ENCODE measurements around the gene IRF7. TPM values are rescaled to one million over a fixed set of nuclear protein-coding genes. Genes with fewer than 3 reads are reported as not detected.
A peak's percentile ranks its signal among the peaks of the same experiment; 100 is the strongest.

IRF7 gene
- polyA plus RNA-seq, 2 of the 4 experiments (the other 2 are of a cell fraction): 2.0 to 3.1 TPM

DNA sequence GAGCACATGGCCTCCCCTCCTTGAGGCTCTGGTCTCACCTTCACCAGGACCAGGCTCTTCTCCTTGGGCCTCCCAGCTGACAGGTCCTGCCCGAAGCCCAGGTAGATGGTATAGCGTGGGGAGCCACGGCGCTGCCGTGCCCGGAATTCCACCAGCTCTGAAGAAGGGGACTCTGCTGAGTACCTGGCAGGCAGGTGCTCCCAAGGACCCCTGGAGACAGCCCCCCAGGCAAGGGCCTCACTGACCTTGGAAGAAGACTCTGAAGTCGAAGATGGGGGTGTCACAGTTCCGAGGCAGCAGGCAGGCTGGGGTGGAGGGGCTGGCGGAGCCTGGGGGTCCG lies 2.8 kb downstream of the IRF7 start:
- DNase-seq (ENCODE audit: low read depth in 1 of 2, low spot score in 1 of 2): no peak
- no peak overlapping the region for H3K4me2 ChIP-seq
- H3K9me3 ChIP-seq: no peaks in the 10 kb centered on the region
- ChIA-PET CTCF (interaction anchor here (0.7 to 1.5 kb wide), 5 partner anchors 10 to 111 kb away, joined by 3 to 5 read pairs (median 3); no protein-coding TSS in a partner anchor), POLR2A (interaction anchor here (1.0 to 1.5 kb wide), 2 partner anchors 37 kb away, joined by 4 to 5 read pairs; partner anchors contain the start of gene PHRF1)
- no peak for FAIRE-seq
- H3K4me1 ChIP-seq: peaks cover 13% of the 10 kb centered on the region; the same call in 2 of the 3 replicates
- no peak for ATAC-seq
- no peak overlapping the region for H3K27ac ChIP-seq
- no peak overlapping the region for H3K4me3 ChIP-seq
- TF ChIP-seq FOXS1 (CRISPR knock-in tag; IDR thresholded peaks at IDR 0.05): no peak
- no peak for TF ChIP-seq ZC3H11A (IDR thresholded peaks at IDR 0.05)
- no peak for TF ChIP-seq FOSB (CRISPR knock-in tag; IDR thresholded peaks at IDR 0.05)
- TF ChIP-seq, protein P1, sequence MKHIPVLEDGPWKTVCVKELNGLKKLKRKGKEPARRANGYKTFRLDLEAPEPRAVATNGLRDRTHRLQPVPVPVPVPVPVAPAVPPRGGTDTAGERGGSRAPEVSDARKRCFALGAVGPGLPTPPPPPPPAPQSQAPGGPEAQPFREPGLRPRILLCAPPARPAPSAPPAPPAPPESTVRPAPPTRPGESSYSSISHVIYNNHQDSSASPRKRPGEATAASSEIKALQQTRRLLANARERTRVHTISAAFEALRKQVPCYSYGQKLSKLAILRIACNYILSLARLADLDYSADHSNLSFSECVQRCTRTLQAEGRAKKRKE (CRISPR knock-in tag; IDR thresholded peaks at IDR 0.05; ENCODE audit: low read depth): no peak
- TF ChIP-seq, protein P2, sequence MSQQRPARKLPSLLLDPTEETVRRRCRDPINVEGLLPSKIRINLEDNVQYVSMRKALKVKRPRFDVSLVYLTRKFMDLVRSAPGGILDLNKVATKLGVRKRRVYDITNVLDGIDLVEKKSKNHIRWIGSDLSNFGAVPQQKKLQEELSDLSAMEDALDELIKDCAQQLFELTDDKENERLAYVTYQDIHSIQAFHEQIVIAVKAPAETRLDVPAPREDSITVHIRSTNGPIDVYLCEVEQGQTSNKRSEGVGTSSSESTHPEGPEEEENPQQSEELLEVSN (IDR thresholded peaks at IDR 0.05; ENCODE audit: borderline replicate concordance, low read depth): no peak
- TF ChIP-seq, protein P3, sequence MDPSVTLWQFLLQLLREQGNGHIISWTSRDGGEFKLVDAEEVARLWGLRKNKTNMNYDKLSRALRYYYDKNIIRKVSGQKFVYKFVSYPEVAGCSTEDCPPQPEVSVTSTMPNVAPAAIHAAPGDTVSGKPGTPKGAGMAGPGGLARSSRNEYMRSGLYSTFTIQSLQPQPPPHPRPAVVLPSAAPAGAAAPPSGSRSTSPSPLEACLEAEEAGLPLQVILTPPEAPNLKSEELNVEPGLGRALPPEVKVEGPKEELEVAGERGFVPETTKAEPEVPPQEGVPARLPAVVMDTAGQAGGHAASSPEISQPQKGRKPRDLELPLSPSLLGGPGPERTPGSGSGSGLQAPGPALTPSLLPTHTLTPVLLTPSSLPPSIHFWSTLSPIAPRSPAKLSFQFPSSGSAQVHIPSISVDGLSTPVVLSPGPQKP (IDR thresholded peaks at IDR 0.05; ENCODE audit: low read depth, low read length): no peak
- no peak for TF ChIP-seq RCOR1 (IDR thresholded peaks at IDR 0.05; ENCODE audit: low read depth, low read length)
- no peak for TF ChIP-seq ESRRA (IDR thresholded peaks at IDR 0.05; ENCODE audit: borderline replicate concordance, low read length)
- TF ChIP-seq RARB (CRISPR knock-in tag; IDR thresholded peaks at IDR 0.05): no peak
- TF ChIP-seq, protein P4, sequence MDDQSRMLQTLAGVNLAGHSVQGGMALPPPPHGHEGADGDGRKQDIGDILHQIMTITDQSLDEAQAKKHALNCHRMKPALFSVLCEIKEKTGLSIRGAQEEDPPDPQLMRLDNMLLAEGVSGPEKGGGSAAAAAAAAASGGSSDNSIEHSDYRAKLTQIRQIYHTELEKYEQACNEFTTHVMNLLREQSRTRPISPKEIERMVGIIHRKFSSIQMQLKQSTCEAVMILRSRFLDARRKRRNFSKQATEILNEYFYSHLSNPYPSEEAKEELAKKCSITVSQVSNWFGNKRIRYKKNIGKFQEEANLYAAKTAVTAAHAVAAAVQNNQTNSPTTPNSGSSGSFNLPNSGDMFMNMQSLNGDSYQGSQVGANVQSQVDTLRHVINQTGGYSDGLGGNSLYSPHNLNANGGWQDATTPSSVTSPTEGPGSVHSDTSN (IDR thresholded peaks at IDR 0.05): no peak
- 98% methylated on average over 6 of the region's 10 CpGs for WGBS (ENCODE audit: missing lambda C conversion rate)

DNA sequence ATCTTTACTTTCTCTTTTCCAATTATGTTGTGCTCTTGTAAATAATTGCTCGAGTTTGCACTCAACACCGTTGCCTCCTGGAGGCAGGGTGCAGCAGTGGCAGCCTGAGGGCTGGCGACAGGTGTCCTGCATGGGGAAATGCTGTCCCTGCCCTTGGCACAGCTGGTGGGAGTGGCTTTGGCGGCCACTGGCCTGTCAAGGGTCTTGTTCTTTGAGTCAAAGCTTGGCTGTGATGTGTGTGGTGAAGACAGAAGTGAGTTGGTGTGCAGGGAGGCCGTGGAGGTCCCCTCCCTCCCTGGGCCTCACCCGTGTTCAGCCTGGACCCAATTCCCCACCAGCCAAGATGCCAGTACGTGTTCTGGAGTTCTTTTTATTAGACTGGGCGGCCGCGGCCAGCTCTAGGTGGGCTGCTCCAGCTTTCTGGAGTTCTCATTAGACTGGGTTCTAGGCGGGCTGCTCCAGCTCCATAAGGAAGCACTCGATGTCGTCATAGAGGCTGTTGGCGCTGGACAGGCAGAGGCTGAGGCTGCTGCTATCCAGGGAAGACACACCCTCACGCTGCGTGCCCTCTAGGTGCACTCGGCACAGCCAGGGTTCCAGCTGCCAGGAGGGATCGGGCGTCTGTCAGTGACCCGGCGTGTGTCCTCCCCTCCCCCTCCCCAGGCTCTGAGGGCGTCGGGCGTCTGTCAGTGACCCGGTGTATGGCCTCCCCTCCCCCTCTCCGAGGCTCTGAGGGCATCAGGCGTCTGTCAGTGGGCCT lies 3.4 kb downstream of the IRF7 start:
- ChIA-PET POLR2A (interaction anchor here (1.0 kb wide), 1 partner anchor 36 kb away, joined by 4 read pairs; the partner anchor contains the start of gene PHRF1), CTCF (interaction anchor here (0.6 to 2.7 kb wide), 6 partner anchors 11 to 110 kb away, joined by 3 to 8 read pairs (median 3); no protein-coding TSS in a partner anchor)
- 80% methylated on average over 18 of the region's 27 CpGs for WGBS (ENCODE audit: missing lambda C conversion rate)
- ATAC-seq: 0 out of 6 replicates have a peak, but pooled peaks of 1 of the 2 experiments have one; percentile 17
- Histone ChIP-seq H3K4me3 (no peak overlapping the region), H3K4me2 (no peak overlapping the region), H3K4me1 (peaks cover 13% of the 10 kb centered on the region; the same call in 2 of the 3 replicates), H3K9me3 (no peaks in the 10 kb centered on the region), H3K27ac (no peak overlapping the region)
- no peak for FAIRE-seq
- TF ChIP-seq CHD2 (IDR thresholded peaks at IDR 0.05; ENCODE audit: low read length, partially characterized antibody) (no peak), HEYL (CRISPR knock-in tag; IDR thresholded peaks at IDR 0.05) (no peak), CBX2 (IDR thresholded peaks at IDR 0.05; ENCODE audit: borderline replicate concordance, low read depth) (no peak), MAZ (IDR thresholded peaks at IDR 0.05; ENCODE audit: borderline replicate concordance, low read depth, low read length) (no peak), NFE2L2 (conservative IDR thresholded peaks at IDR 0.05; ENCODE audit: low read length) (no peak), HDAC2 (IDR thresholded peaks at IDR 0.05) (no peak), RAD21 (conservative IDR thresholded peaks at IDR 0.05 in 1 of 2, IDR thresholded peaks at IDR 0.05 in 1 of 2) (no peak), MAFK (IDR thresholded peaks at IDR 0.05; ENCODE audit: partially characterized antibody) (no peak), GATA3 (IDR thresholded peaks at IDR 0.05; ENCODE audit: borderline replicate concordance) (no peak), TP53 (CRISPR knock-in tag; IDR thresholded peaks at IDR 0.05) (no peak), RNF2 (IDR thresholded peaks at IDR 0.05; ENCODE audit: borderline replicate concordance, low read depth) (no peak), FOSL2 (IDR thresholded peaks at IDR 0.05) (no peak), FOSL2 (CRISPR knock-in tag; IDR thresholded peaks at IDR 0.05) (no peak)
- TF ChIP-seq, protein P5, sequence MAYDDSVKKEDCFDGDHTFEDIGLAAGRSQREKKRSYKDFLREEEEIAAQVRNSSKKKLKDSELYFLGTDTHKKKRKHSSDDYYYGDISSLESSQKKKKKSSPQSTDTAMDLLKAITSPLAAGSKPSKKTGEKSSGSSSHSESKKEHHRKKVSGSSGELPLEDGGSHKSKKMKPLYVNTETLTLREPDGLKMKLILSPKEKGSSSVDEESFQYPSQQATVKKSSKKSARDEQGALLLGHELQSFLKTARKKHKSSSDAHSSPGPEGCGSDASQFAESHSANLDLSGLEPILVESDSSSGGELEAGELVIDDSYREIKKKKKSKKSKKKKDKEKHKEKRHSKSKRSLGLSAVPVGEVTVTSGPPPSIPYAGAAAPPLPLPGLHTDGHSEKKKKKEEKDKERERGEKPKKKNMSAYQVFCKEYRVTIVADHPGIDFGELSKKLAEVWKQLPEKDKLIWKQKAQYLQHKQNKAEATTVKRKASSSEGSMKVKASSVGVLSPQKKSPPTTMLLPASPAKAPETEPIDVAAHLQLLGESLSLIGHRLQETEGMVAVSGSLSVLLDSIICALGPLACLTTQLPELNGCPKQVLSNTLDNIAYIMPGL (CRISPR knock-in tag; IDR thresholded peaks at IDR 0.05; ENCODE audit: borderline replicate concordance): no peak
- peak; percentile 35 to 57 for DNase-seq (ENCODE audit: low read depth in 1 of 2, low spot score in 1 of 2)

All from A549 (cell line).